Keratinocyte (primary cell): ENCODE measurements around the gene CCDC7. TPM values are rescaled to one million over a fixed set of nuclear protein-coding genes. Genes with fewer than 3 reads are reported as not detected.

Source experiments
- DNase-seq: peaks from one replicate; pipeline ENCODE4 v3.0.0-alpha.2; 2011; ENCODE audit warnings: low read depth, missing footprints, low spot score
- FAIRE-seq: peaks from 2 replicates; lab custom pipeline; 2011; peaks lifted over from hg19 to GRCh38; lab: Jason Lieb, UNC
- H2AFZ ChIP-seq: 2 replicates; pipeline ENCODE4 v1.6.0; 2012; ENCODE audit warnings: low read length, control low read depth, inconsistent platforms; ENCODE audit not compliant: control insufficient read depth
- H3K27ac ChIP-seq: 2 replicates; pipeline ENCODE4 v1.5.1; 2011; ENCODE audit warnings: low read length; ENCODE audit not compliant: control insufficient read depth, insufficient read depth
- H3K27me3 ChIP-seq: 3 replicates; pipeline ENCODE4 v1.6.0; 2011; ENCODE audit warnings: low read length; ENCODE audit not compliant: control insufficient read depth, insufficient read depth; ENCODE audit errors: extremely low read depth
- H3K36me3 ChIP-seq, 2 experiments: 2 replicates in 1 of 2; 3 replicates in 1 of 2; pipeline ENCODE4 v1.5.1; 2011; ENCODE audit warnings: low read length in 2 of 2, mild to moderate bottlenecking in 1 of 2; ENCODE audit not compliant: control insufficient read depth in 2 of 2, insufficient read depth in 2 of 2; ENCODE audit errors: extremely low read depth in 1 of 2
- H3K4me1 ChIP-seq: 3 replicates; pipeline ENCODE4 v1.5.1; 2011; ENCODE audit warnings: low read length; ENCODE audit not compliant: control insufficient read depth, insufficient read depth; ENCODE audit errors: extremely low read depth
- H3K4me2 ChIP-seq: 3 replicates; pipeline ENCODE4 v1.6.0; 2011; ENCODE audit warnings: low read depth, low read length; ENCODE audit not compliant: control insufficient read depth, insufficient read depth; ENCODE audit errors: extremely low read depth
- H3K4me3 ChIP-seq, 3 experiments: fragments of 200-600 bp in 1 of 3; sonication (generic) in 1 of 3; 2 replicates in 2 of 3; 3 replicates in 1 of 3; pipeline ENCODE4 v1.5.1; 2011 to 2016; ENCODE audit warnings: low read length in 3 of 3, mild to moderate bottlenecking in 3 of 3, control low read depth in 2 of 3, inconsistent platforms in 1 of 3, low read depth in 1 of 3, mixed read lengths in 1 of 3, mixed run types in 1 of 3, moderate library complexity in 1 of 3; ENCODE audit not compliant: control insufficient read depth in 2 of 3, insufficient read depth in 2 of 3; ENCODE audit errors: extremely low read depth in 1 of 3
- H3K79me2 ChIP-seq: 2 replicates; pipeline ENCODE4 v1.6.0; 2012; ENCODE audit warnings: low read length; ENCODE audit not compliant: control insufficient read depth, insufficient read depth
- H3K9ac ChIP-seq: 3 replicates; pipeline ENCODE4 v1.6.0; 2011; ENCODE audit warnings: low read length; ENCODE audit not compliant: control insufficient read depth, insufficient read depth; ENCODE audit errors: extremely low read depth
- H3K9me1 ChIP-seq: 3 replicates; pipeline ENCODE4 v1.6.0; 2011; ENCODE audit warnings: low read length; ENCODE audit not compliant: control insufficient read depth, insufficient read depth; ENCODE audit errors: extremely low read depth
- H3K9me3 ChIP-seq: 2 replicates; pipeline ENCODE4 v1.5.1; 2012; ENCODE audit warnings: low read depth, low read length; ENCODE audit not compliant: control insufficient read depth
- H4K20me1 ChIP-seq: 3 replicates; pipeline ENCODE4 v1.6.0; 2011; ENCODE audit warnings: low read length; ENCODE audit not compliant: control insufficient read depth, insufficient read depth; ENCODE audit errors: extremely low read depth
- CTCF ChIP-seq, 3 experiments: IDR thresholded peaks in 1 of 3; conservative IDR thresholded peaks in 1 of 3; optimal IDR thresholded peaks in 1 of 3; 2 replicates in 2 of 3; 3 replicates in 1 of 3; pipeline versions ENCODE3 to v1.5.1; 2011; ENCODE audit warnings: low read length in 3 of 3, mild to moderate bottlenecking in 3 of 3, moderate library complexity in 2 of 3, control low read depth in 1 of 3, inconsistent platforms in 1 of 3; ENCODE audit not compliant: insufficient read depth in 2 of 3; ENCODE audit errors: extremely low read depth in 1 of 3
- EZH2 ChIP-seq: IDR thresholded peaks from one replicate; pipeline ENCODE4 v1.6.1; 2012; ENCODE audit warnings: inconsistent platforms, mild to moderate bottlenecking, low read length, moderate library complexity
- dilution Hi-C: fragments of 300-500 bp; cut with MboI; formaldehyde crosslinking; loops from one replicate; pipeline ENCODE4 v1.7.0; 2020; ENCODE audit warnings: low sequenced_read_pairs; ENCODE audit not compliant: extremely low pct_ligation_motif_present
- polyA plus RNA-seq, 5 experiments: library from polyadenylated mRNA; depleted of rRNA in 3 of 5; stranded (reverse) in 3 of 5; stranded (forward) in 1 of 5; unstranded in 1 of 5; fragments of >200 nt; gene quantifications; 1 replicate in 1 of 5; 2 replicates in 3 of 5; 3 replicates in 1 of 5; pipeline versions ENCODE4 v1.2.1 to v1.2.3, GENCODE V29; 2011 to 2012; ENCODE audit warnings: missing spikeins in 2 of 5, low read depth in 1 of 5, low replicate concordance in 1 of 5

CCDC7 gene
- polyA plus RNA-seq, 1 donor (not counting 4 experiments of a cell fraction or from before 2014, with no cell fraction given): 1.1 TPM

- no peak for DNase-seq
- Histone ChIP-seq H3K4me1 (no peaks in the 10 kb centered on the region), H3K9me1 (no peaks in the 10 kb centered on the region), H3K36me3 (no peaks in the 10 kb centered on the region), H3K79me2 (no peaks in the 10 kb centered on the region), H4K20me1 (no peaks in the 10 kb centered on the region), H3K9ac (no peak overlapping the region), H3K4me3 (no peak overlapping the region), H3K27ac (no peak overlapping the region), H2AFZ (no peak overlapping the region), H3K4me2 (no peak overlapping the region), H3K27me3 (no peaks in the 10 kb centered on the region), H3K9me3 (peaks cover 4% of the 10 kb centered on the region)
- dilution Hi-C loops: no loop called here
- TF ChIP-seq EZH2: no peak
- TF ChIP-seq CTCF (optimal IDR thresholded peaks at IDR 0.05 in 1 of 3, IDR thresholded peaks at IDR 0.05 in 1 of 3, conservative IDR thresholded peaks at IDR 0.05 in 1 of 3; ENCODE audit: extremely low read depth in 1 of 3, insufficient read depth in 2 of 3, low read length in 3 of 3): no peak
- no peak for FAIRE-seq
These were observed 215.4 kb downstream of the CCDC7 start for GRCh38 chr10:32661346-32661745.

GRCh38 chr10:32680803-32681557 lies 235.0 kb downstream of the CCDC7 start:
- dilution Hi-C loops: no loop called here

More at GRCh38 chr10:32680803-32681557, 235.0 kb downstream of the CCDC7 start:
- no peaks in the 10 kb centered on the region for H3K9me1 ChIP-seq
- H3K4me1 ChIP-seq: no peaks in the 10 kb centered on the region
- H3K9me3 ChIP-seq: no peaks in the 10 kb centered on the region
- H3K27me3 ChIP-seq: no peaks in the 10 kb centered on the region
- FAIRE-seq (no peak), DNase-seq (no peak)
- H4K20me1 ChIP-seq: no peaks in the 10 kb centered on the region
- no peak overlapping the region for H3K4me2 ChIP-seq
- TF ChIP-seq EZH2 (no peak), CTCF (optimal IDR thresholded peaks at IDR 0.05 in 1 of 3, IDR thresholded peaks at IDR 0.05 in 1 of 3, conservative IDR thresholded peaks at IDR 0.05 in 1 of 3; ENCODE audit: extremely low read depth in 1 of 3, insufficient read depth in 2 of 3, low read length in 3 of 3) (no peak)
- H3K9ac ChIP-seq: no peak overlapping the region
- no peak overlapping the region for H3K27ac ChIP-seq
- no peaks in the 10 kb centered on the region for H3K79me2 ChIP-seq
- H2AFZ ChIP-seq: no peak overlapping the region
- H3K4me3 ChIP-seq: no peak overlapping the region
- no peaks in the 10 kb centered on the region for H3K36me3 ChIP-seq
